HG02884 (cell line): ENCODE data around the gene PIK3R4.

Experiments
- ATAC-seq: cut with Tn5 transposase; IDR thresholded peaks from one replicate; pipeline ENCODE4 v1.9.1; 2021; ENCODE audit warnings: mild to moderate bottlenecking, moderate library complexity; ENCODE audit not compliant: unreplicated experiment

The PIK3R4 gene

DNA sequence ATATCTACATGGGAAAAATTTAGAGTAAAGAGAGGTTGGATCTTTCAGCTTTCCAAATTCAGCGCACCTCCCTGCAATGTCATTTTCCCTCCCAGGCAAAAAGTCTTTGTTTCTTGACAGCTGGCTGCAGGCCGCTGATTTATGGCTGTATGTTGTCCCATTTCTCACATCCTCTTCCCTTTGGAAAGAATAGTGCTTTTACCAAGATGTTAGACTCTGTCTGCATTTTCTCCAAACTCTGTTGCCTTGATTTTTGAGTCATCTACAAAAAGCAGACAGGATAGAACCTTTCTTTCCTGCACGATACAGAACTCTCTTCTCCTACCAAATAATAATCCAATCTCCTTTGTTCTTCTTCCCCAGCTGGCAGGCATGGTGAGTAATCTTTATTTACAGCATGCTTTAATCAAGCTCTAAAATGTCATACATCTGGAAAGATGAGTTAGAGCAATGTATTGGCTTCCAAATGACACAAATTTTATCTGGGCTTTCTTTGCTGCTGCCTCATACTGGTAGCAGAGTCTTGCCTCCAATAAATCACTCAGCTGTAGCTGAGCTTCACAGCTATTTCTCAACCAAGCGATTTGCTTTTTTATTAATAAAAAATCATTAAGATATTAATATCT is 101.9 kb downstream of the PIK3R4 start:
- no peak for ATAC-seq

DNA sequence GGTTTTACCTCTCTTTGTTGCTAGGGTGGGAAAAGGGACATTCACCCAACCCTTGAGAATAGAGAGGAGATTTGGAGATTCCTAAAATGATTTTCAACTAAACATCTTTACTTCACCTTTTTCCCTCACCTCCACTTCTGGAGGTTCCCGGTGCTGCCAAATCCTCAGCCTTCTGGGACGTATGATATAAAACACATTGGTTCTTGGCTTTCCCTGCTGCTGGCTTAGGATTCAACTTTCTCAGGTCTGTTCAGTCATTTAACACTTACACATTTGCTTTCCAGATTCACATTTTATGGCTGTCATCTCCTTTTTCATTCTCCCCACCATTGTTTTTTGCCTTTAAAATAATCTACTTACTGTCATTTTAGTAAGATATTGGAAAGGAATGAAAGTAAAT is 106.6 kb downstream of the PIK3R4 start:
- ATAC-seq, result no peak

DNA sequence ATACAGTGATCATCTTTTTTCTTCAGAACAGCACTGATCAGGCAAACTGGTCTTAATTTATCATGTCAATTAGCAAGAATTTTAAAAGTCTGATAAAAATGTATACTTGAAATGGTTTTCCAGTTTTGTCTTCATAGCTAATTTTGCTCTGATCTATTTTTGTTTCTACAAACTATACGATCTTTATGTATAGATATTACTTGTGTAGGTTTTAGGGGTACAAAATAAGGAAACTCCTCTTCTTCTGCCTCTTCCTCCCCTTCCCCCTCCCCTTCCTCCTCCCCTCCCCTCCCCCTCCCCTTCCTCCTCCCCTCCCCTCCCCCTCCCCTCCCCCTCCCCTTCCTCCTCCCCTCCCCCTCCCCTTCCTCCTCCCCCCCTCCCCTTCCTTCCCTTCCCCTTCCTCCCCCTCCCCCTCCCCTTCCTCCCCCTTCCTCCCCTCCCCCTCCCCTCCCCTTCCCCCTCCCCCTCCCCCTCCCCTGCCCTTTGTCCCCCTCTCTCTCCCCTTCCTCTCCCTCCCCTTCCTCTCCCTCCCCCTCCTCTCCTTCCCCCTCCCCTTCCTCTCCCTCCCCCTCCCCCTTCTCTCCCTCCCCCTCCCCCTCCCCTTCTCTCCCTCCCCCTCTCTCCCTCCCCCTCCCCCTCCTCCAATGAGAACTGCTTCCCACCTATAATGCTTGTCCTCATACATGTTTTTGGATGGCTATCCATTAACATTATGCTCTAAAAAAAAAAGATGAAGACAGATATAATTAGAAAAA is 110.0 kb downstream of the PIK3R4 start:
- ATAC-seq, result no peak

DNA sequence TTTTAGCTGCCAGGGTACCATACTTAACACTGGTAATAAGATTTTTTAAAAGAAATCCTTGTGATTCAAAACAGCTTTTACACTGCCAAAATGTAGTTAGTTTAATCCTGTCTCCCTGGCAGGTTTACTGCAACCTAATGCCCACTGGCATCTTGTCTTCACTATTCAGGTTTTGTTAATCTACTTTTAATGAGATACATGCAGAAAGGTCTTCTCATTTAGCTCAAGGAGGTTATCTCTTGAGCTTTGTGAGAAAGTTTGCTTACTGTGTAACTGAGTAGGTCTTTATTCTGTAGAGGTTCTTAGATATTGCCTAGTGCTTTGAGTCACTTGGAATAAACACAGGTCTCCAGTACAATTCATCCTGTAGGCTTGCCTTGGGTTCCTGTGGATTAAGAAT is 110.7 kb downstream of the PIK3R4 start:
- ATAC-seq, result no peak

- ATAC-seq, result no peak
Measured at GRCh38 chr3:130635285-130635684, 111.3 kb downstream of the PIK3R4 start.
